Measurements from ENCODE around the gene PPM1M. TPM values are rescaled to one million over a fixed set of nuclear protein-coding genes. Genes with fewer than 3 reads are reported as not detected.

The PPM1M gene
- total and polyA plus RNA-seq, 2 experiments from 2014 or later: 2.2 to 4.0 TPM

DNA sequence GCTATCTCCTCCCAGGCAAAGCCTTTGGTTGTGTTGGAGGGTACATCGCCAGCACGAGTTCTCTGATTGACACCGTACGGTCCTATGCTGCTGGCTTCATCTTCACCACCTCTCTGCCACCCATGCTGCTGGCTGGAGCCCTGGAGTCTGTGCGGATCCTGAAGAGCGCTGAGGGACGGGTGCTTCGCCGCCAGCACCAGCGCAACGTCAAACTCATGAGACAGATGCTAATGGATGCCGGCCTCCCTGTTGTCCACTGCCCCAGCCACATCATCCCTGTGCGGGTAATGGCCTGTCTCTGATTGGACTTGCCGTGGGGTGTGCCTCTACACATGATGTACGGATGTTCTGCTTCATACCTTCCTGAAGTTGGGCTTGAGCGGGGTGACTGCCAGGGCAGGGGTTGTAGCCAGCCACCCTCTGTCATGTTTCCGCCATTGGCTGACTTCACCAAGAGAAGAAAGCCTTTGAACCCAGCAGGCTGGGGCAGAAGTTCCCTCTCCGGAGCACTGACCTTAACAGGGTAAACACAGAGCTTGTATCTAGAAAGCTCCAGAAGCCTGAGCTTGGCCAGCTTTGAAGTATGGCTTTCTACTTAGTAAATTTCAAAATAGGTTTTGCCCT is 34.2 kb upstream of the PPM1M start:
- Mint-ChIP-seq H3K27me3 (ENCODE audit: insufficient read depth, low read depth, poor library complexity) (peaks cover 5% of the 10 kb centered on the region), H3K4me1 (no peaks in the 10 kb centered on the region), H3K9me3 (no peaks in the 10 kb centered on the region), H3K4me3 (no peak overlapping the region), H3K36me3 (ENCODE audit: low read depth) (peaks cover 90% of the 10 kb centered on the region), H3K27ac (no peak overlapping the region)
- Histone ChIP-seq H3K4me2 (no peak overlapping the region), H3K79me2 (replicated peaks; ENCODE audit: insufficient read depth) (no peaks in the 10 kb centered on the region), H4K20me1 (replicated peaks; ENCODE audit: insufficient read depth) (peaks cover 7% of the 10 kb centered on the region; the same call in 1 of the 2 replicates), H3F3A (replicated peaks; ENCODE audit: low read depth) (0 out of 2 replicates have a peak, but pooled peaks cover 3% of the 10 kb centered on the region), H3K27me3 (ENCODE audit: insufficient read depth) (no peaks in the 10 kb centered on the region), H3K9me2 (ENCODE audit: insufficient read depth) (no peaks in the 10 kb centered on the region), H3K4me3 (no peak overlapping the region), H3K27ac (ENCODE audit: low read depth) (no peak overlapping the region), H3K36me3 (ENCODE audit: insufficient read depth) (peaks cover 66% of the 10 kb centered on the region), H3K4me1 (ENCODE audit: insufficient read depth) (no peaks in the 10 kb centered on the region), H2AFZ (no peak overlapping the region)
- no peak for DNase-seq (ENCODE audit: low spot score)
- no peak for ATAC-seq
- TF ChIP-seq CREB1 (CRISPR knock-in tag; IDR thresholded peaks at IDR 0.05; ENCODE audit: low read depth): no peak
- TF ChIP-seq NANOG (IDR thresholded peaks at IDR 0.05; ENCODE audit: borderline replicate concordance): no peak
- TF ChIP-seq JUNB (IDR thresholded peaks at IDR 0.05; ENCODE audit: unreplicated experiment): no peak
- TF ChIP-seq STAT1 (IDR thresholded peaks at IDR 0.05; ENCODE audit: unreplicated experiment): no peak
- TF ChIP-seq EZH2phosphoT487 (IDR thresholded peaks at IDR 0.05; ENCODE audit: unreplicated experiment): no peak
- TF ChIP-seq EZH2 (IDR thresholded peaks at IDR 0.05; ENCODE audit: low read depth, unreplicated experiment): no peak
- TF ChIP-seq CTCF (conservative IDR thresholded peaks at IDR 0.05; ENCODE audit: low read depth in 2 of 2): no peak
- TF ChIP-seq POLR2AphosphoS5 (IDR thresholded peaks at IDR 0.05; ENCODE audit: low read depth): no peak
- TF ChIP-seq ZNF462 (CRISPR knock-in tag; IDR thresholded peaks at IDR 0.05): no peak
- no peak for TF ChIP-seq ZNF331 (CRISPR knock-in tag; IDR thresholded peaks at IDR 0.05; ENCODE audit: low read depth)
- TF ChIP-seq ZNF114 (CRISPR knock-in tag; IDR thresholded peaks at IDR 0.05): no peak
- no peak for TF ChIP-seq ETS1 (IDR thresholded peaks at IDR 0.05)
- TF ChIP-seq, protein P1, sequence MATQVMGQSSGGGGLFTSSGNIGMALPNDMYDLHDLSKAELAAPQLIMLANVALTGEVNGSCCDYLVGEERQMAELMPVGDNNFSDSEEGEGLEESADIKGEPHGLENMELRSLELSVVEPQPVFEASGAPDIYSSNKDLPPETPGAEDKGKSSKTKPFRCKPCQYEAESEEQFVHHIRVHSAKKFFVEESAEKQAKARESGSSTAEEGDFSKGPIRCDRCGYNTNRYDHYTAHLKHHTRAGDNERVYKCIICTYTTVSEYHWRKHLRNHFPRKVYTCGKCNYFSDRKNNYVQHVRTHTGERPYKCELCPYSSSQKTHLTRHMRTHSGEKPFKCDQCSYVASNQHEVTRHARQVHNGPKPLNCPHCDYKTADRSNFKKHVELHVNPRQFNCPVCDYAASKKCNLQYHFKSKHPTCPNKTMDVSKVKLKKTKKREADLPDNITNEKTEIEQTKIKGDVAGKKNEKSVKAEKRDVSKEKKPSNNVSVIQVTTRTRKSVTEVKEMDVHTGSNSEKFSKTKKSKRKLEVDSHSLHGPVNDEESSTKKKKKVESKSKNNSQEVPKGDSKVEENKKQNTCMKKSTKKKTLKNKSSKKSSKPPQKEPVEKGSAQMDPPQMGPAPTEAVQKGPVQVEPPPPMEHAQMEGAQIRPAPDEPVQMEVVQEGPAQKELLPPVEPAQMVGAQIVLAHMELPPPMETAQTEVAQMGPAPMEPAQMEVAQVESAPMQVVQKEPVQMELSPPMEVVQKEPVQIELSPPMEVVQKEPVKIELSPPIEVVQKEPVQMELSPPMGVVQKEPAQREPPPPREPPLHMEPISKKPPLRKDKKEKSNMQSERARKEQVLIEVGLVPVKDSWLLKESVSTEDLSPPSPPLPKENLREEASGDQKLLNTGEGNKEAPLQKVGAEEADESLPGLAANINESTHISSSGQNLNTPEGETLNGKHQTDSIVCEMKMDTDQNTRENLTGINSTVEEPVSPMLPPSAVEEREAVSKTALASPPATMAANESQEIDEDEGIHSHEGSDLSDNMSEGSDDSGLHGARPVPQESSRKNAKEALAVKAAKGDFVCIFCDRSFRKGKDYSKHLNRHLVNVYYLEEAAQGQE (IDR thresholded peaks at IDR 0.05; ENCODE audit: unreplicated experiment): no peak

Measured in GM23338 (cell line).